T-helper 1 cell (primary cell): ENCODE data around the gene FAM162A.

ENCODE experiments used
- DNase-seq, 5 donors: peaks; one replicate each; pipeline ENCODE4 v3.0.0-alpha.2; 2012 to 2020
- total RNA-seq, 4 donors: gene quantifications; one replicate each; lab custom pipeline; 2026; lab: John Stamatoyannopoulos, UW

FAM162A gene, protein sequence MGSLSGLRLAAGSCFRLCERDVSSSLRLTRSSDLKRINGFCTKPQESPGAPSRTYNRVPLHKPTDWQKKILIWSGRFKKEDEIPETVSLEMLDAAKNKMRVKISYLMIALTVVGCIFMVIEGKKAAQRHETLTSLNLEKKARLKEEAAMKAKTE
- 30.1 to 33.2 (median 31.5) reads per million in 4 donors for total RNA-seq

DNA sequence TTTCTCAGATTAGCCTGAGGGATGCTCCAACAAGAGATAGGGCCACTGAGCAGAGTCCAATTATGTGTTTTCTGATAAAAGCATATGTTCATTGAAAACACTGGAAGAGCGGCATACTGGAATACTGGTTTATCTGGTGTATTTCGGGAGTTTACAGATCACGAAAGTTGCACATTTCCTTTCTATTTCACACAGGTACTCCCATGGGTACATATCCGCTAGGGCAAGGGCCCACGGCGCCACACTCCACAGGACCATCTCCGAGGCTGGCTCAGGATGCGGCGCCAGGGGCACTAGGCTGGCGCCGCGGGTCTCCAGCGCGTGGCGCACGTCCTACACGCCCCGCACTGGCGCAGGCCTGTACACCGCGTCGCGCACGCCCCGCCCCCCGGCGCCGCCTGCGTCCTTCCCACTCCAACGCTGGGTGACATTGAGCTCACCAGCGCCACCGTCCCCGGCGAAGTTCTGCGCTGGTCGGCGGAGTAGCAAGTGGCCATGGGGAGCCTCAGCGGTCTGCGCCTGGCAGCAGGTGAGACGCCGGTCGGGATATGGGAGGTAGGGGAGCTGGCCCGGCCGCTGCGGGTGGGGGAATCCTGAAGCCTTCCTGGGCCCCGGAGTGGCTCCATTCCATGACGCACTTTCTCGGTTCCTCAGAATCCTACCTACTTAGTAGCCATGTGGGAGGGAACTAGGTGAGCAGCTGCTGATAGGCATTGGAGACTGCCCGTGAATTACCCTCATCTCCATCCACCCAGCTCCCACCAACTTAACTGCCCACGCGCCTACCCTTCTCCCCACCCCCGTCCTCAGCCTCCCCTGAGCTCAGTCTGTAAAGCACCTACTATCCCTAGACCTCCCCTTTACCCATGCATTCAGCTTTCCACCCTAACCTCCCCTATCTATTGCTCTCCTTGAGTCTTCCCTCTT lies at the start of gene FAM162A:
Gene FAM162A, plus strand, starts transcription at position 412 of the 927 bp plus-strand sequence. Its CDS starts 84 bp downstream, at position 496.
- DNase-seq, result peak; percentile 83 to 97 (median 89)

DNA sequence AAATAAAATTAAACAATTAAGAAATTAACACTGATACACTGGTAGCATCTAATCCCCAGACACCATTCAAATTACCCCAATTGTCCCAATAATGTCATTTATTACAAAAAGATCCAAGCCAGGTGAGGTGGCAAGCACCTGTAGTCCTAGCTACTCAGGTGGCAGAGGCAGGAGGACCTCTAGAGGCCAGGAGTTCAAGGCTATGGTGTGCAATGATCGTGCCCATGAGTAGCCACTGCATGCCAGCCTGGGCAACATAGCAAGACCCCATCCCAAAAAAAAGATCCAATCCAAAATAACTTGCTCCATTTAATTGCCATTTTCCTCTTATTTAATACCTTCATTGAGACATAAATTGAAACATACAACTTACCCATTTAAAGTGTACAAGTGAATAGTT lies 41.2 kb upstream of the FAM162A start:
- DNase-seq, result no peak

DNA sequence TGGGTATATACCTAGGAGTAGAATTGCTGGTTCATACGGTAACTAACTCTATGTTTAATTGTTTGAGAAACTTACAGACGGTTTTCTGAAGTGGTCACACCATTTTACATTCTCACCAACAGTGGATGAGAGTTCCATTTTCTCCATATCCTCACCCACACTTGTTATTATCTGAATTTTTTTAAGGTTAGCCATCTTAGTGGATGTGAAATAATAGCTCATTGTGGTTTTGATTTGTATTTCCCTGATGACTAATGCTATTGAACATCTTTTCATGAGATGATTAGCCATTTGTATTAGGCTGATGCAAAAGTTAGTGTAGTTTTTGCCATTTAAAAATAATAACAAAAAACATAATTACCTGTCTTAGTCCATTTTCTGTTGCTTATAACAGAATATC lies 40.3 kb upstream of the FAM162A start:
- DNase-seq, result no peak

DNA sequence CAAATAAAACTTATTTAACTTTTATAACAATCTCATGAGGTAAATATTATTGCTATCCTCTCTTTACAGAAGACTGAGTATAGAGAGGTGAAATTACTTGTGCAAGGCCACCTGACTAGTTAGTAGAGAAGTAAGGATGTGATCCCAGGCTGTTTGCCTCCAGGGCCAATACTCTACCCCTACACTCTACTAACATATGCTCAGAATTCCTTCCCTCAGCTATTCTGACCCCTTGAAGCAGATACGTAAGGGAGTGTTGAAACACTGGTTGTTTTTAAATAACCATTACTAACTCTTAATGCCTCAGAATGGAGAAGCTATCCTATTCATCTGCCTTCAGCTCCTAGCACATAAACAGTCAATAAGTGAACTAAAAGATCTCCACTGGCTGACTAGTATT lies 34.8 kb upstream of the FAM162A start:
- DNase-seq, result no peak

DNA sequence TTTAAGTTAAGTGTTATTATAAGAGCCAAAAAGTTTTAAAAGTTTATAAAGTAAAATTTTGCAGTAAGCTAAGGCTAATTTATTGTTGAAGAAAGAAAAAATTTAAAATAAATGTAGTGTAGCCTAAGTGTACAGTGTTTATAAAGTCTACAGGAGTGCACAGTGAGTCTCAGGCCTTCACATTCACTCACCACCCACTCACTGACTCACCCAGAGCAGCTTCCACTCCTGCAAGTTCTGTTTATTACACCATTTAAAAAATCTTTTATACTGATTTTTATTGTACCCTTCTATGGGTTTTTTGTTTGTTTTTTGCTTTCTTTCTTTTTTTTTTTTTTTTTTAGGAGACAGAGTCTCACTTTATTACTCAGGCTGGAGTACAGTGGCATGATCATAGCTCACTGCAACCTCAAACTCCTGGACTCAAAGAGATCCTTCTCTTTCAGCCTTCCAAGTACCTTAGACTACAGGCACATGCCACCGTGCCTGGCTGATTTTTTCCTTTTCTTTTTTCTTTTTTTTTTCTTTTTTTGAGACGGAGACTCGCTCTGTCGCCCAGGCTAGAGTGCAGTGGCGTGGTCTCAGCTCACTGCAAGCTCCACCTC lies 33.1 kb upstream of the FAM162A start:
- no peak for DNase-seq

DNA sequence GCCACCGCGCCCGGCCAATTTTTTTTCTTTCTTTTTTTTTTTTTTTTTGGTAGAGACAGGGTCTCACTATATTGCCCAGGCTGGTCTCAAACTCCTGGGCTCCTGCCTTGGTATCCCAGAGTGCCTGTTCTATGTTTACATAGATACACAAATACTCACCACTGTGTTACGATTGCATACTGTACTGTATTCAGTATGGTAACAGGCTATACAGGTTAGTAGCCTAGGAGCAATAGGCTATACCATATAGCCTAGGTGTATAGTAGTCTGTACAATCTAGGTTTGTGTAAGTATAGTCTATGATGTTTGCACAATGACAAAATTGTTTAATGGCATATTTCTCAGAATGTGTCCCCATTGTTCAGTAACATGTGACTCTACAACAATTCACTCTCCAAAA lies 32.4 kb upstream of the FAM162A start:
- no peak for DNase-seq

DNA sequence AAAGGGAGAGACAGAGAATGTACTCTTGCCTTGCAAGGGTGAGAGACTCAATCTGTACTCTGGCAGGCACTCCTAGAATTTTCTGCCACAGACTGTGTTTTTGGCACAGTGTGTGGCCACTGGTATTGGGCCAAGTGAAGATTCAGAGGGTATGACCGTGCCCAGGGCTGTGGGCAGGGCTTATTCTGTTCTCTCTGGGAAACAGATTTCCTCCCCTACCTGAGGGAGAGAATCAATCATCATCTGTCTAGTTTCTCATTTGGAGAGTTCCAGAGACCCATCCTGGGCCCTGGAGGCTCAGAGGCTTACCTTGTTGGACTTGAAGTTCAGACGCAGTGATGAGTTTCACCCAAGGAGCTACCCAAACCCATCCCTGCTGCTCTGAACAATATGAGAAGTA lies 30.8 kb upstream of the FAM162A start:
- no peak for DNase-seq

DNA sequence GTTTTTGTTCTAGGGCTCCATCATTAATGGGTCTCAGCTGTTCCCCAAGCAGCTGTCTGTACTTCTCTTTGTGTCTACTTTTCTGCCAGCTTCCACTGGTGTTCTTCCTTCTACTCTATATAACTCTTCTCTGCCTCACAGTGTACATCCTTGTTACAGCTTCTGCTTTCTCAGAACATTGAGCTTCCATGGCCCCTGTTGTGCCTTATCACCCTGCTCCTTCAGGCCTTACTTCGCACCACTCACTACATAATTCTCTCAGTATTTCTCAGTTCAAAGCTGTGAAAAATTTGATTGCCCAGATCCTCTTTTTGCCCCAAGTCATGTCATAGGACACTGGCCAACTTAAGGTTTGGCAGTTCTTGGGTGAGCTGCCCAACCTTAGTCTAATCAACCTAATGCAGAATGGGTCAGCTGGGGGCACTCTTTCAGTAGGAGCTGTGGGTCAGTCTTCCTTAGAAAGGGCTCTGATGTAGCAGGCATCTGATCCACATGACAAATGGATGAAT lies 30.0 kb upstream of the FAM162A start:
- no peak for DNase-seq

DNA sequence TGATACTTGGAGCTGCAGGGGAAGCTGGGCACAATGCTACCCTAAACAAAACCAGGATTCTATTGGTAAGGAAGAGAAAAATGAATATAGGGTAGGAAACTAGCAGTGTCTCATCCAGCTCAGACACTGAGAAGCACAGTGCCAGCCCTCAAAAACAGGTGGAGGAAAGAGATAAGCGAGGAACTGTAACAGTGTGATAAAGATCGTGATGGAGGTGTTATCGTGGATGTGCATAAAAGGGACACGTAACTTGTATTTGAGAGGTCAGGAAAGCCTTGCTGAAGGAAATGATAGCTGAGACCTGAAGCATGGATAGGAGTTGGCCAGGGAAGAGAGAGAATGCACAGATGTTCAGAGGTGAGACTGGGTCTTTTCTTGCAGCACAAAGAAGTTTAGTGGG lies 28.4 kb upstream of the FAM162A start:
- no peak for DNase-seq

DNA sequence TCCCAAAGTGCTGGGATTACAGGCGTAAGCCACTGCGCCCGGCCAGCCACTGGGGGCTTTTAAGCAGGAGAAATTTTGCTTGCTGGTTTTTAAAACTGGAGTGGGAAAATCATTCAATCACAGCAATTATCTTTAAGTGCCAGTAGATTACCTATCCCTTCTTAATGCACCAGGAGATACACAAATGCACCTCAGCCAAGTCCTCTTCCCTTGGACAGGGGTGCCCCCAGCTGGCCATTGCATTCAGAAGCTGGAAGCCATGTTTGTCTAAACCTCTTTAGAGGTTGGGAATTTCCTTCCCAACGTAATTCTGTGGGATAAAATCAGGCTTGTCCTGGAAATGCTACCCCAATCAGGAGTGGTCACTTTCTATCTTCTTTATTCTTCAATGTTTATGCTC lies 27.6 kb upstream of the FAM162A start:
- DNase-seq, result peak in 1 of 5 donors; percentile 19

DNA sequence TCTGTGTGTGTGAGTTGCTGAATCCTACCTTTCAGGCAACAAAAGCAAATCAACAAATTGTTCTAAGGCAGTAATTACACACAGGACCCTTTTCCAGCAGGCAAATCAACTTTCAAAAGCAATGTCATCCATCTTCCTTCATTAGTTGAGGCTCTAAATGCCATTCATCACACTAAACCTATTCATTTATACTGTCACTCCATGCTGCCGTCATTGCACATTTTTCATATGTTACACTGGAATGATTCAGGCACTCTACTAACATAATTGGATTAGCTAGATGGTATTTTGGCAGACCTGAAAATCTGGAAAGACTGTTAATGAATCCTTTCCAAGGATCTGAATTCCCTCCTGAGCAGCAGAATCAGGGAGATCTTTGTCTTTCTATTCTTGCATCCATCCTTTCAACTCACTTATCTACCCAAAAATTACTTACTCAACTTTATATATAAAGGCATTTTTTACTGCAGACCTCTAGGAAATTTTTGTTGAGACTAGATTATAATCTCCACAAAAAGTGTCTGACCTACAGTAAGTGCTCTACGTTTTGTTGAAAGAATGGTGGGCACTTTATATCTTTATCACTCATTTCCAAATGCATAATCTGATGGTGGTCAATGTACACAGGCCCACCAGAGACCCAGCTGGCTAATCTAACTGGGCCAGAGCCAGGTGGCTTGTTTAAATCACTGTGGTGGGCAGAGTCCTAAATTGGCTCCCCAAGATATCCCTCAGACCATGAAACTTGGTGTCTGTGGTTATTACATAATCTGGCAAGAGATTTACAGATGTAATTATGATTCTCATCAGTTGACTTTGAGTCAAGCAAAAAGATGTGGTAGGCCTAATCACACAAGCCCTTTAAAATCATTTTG lies 25.9 kb upstream of the FAM162A start:
- DNase-seq, result no peak

DNA sequence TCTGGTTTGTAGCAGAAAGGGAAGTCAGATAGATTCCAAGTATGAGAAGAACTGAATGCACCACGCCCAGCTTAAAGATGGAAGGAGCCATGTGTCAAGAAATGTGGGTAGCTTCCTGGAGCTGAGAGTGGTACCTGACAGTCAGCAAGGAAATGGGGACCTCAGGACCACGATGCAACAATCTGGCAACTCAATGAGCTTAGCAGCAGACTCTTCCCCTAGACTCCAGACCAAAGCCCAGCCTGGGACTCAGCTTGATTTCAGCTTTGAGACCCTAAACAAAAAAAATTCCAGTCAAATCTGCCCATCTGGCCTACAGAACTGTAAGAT lies 25.3 kb upstream of the FAM162A start:
- DNase-seq, result peak in 1 of 5 donors; percentile 66

DNA sequence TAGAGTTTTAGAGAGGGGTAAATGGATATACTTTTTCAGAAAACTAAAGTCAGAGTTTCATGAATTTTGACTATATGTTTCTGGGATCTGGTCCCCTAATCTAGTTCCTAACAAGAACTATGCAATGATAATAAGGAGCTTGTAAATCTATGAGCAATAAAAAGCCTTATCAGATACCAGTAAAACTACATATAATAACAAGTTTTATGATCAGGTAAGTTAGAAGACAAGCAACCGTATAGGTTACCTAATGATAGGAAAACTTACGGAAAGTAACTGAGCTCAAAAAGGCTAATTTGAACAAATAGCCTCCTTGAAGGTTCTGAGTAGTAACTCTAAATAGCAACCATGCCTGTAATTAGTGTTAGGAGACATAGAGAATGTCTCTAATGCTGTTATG lies 22.0 kb upstream of the FAM162A start:
- DNase-seq, result no peak

DNA sequence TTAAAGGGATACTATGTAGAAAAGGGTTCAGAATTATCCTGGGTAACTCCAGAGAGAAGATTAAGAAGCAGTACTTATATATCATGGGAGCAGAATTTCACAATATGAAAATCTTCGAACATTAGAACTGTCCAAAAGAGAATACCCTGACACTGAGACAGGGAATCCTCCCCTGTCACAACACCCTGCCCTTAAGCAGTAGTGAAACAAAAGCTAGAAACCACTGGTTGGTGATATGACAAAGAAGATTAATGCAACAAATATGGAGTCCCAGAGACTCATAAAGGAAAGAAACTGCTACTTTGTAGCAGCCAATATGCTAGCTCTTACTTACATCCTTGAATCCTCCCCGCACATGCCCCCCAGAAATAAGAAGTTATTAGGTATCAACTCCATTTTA lies 19.5 kb upstream of the FAM162A start:
- DNase-seq, result peak in 1 of 5 donors; percentile 18

DNA sequence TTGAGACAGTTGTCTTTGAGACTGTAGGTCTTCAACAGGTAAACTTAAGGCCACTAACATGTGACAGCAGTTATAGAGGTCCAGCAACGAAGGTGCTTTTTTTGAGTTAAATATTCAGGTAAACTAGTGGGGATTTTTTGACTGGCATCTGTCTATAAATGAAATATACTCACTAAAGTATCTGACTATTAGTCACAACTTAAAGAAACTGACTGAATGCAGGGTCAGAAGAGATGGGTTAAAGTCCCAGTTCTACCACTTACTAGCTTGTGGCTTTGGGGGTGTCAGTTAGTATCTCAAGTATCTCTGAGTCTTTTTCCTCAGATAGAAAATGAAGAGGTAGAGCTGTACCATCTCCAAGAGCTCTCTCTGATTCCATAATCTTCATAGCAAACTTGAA lies 18.9 kb upstream of the FAM162A start:
- peak in 1 of 5 donors; percentile 28 for DNase-seq

DNA sequence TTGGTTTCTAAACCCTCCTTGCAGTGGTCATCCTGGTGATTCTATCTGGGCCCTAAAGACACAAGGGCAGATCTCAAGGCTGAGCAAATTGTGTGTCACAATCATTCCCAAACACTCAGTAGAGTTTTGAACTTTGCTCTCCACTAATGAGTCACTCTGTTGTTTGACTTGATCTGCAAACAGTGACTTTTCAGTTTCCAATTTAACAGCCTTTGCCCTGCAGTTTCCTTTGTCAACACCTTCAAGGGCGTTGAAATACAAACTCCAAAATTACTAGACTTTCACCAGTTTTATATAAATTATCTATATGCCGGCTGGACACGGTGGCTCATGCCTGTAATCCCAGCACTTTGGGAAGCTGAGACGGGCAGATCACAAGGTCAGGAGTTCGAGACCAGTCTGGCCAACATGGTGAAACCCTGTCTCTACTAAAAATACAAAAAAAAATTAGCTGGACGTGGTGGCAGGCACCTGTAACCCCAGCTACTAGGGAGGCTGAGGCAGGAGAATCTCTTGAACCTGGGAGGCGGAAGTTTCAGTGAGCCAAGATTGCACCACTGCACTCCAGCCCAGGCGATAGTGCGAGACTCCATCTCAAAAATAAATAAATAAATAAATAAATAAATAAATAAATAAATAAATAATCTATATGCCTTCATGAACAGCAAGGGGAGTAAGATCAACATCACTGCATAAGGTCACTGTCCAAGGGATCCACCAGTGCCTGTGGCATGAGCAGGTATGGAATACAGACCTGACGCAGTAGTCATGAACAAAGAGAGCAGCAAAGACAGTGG lies 18.2 kb upstream of the FAM162A start:
- peak in 1 of 5 donors; percentile 72 for DNase-seq

DNA sequence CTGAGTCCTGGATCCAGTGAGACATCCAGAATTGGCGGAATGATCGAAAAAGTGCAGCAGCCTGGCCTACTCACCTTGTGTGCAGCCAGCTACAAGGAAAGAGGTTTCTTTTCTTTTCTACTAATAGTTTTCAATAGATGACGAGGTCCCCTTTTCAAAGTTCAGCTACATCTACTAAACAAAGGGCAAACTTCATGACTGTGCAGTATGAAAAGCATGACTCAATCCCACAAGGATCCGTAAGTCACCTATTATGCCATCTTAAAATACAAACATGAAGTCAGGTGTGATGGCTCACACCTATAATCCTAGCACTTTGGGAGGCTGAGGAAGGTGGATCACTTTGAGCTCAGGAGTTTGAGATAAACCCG lies 17.6 kb upstream of the FAM162A start:
- DNase-seq, result peak in 1 of 5 donors; percentile 8

DNA sequence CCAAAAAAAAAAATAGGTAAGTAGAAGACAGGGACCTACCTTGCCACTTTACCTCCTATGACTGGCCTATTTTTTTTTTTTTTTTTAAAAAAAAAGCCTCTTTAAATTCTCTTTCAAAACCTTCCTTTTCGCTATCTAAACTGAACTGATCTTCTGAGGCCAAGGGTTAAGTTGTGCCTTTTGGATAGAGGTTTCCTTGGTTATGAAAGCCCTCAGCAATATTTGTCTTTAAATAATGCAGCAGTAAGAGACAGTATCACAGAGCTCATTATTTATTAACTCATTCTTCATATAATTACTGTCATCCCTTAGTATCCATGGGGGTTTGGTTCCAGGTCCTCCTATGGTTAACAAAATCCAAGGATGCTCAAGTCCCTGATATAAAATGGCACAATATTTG lies 9.9 kb upstream of the FAM162A start:
- DNase-seq, result no peak

DNA sequence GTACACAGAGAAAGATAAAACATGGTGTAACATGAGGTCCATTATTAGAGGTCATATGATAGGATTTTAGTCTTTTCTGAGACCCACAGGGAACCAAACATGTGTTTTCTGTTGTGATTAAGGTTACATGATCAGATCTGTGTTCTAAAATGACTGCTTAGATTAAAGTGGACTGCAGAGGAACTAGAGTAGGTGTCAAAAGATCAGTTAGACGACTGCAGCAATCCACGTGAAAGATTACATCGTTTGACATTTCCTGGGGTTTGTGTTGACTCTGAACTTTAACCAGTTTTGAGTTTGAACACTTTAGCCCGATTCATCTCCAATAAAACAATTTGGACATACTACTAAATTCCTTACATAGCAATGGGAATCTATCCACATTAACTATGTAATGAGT lies 6.0 kb upstream of the FAM162A start:
- DNase-seq, result peak in 1 of 5 donors; percentile 74

DNA sequence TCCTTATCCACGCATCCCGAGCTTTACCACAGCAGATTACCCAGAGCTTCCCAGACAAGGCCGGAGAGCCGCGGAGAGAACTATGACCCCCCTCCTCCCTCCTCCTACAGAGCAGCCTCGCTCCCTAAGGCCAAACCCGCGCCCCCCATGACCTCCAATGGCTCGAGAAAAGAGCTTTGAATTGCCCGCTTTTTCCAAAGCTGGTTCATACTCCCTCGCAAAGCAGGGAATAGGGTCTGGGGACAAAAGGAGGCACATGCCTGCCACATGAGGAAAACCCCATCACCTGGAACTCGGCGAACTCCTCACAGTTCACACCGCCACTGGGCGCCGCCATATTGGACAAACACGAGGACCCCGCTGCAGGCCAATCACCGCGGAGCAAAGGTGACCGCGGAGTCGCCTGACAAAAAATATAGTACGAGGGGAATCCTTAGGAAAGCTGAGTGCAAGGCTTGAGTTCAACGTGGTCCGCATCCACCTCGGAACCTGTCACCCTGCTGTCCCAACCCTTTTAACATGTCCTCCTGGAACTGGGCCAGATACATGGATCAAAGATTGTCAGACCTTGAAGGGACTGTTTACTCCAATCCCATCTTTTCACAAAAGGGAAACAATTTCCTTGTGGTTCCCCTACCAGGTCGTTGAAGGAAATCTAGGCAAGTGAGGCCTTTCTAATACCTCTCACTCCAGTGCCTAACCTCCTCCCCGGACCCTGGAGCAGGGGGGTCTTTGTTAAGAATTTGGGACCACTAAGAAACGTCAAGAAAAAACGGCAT lies 905 bp upstream of the FAM162A start, which contains the start of gene MIX23:
Gene MIX23, minus strand, starts transcription at position 344 of the 779 bp plus-strand sequence. Its CDS starts 7 bp downstream, at position 337.
- peak; percentile 67 to 82 (median 77) for DNase-seq

DNA sequence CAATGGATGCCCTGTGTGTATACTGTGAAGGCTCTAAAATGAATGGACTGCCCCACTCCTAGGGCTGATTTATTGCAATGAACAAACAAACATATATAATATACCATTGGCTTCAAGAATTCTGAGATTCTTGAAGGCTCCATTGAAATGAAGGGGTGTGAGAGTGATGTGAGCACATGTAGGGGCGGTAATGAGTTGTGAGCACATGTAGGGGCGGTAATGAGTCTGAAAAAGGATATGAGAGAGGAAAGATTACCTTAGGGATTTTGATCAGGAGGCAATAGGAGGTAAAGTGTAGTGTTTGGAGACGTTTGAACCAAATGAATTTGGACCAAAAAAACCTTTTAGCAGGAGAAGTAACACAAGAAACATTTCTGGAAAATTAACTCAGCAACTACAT lies 3.7 kb downstream of the FAM162A start:
- DNase-seq, result no peak
